Measurements from ENCODE around the gene LCLAT1. TPM values are rescaled to one million over a fixed set of nuclear protein-coding genes. Genes with fewer than 3 reads are reported as not detected.
A peak's percentile ranks its signal among the peaks of the same experiment; 100 is the strongest.

The LCLAT1 gene
- total and polyA plus RNA-seq, 2 donors (not counting 1 experiment from before 2014, with no cell fraction given): 5.1 to 21.9 TPM

- no peak overlapping the region for H2AFZ ChIP-seq (ENCODE audit: insufficient read depth, low read depth, low read length, poor library complexity, severe bottlenecking)
- no peaks in the 10 kb centered on the region for H3K36me3 ChIP-seq (replicated peaks in 1 of 2; ENCODE audit: control extremely low read depth in 1 of 2, control insufficient read depth in 1 of 2, extremely low read depth in 1 of 2, insufficient read depth in 2 of 2, low read length in 1 of 2)
- Mint-ChIP-seq H3K4me1 (peaks cover 48% of the 10 kb centered on the region), H3K4me3 (no peak overlapping the region), H3K27me3 (no peaks in the 10 kb centered on the region), H3K27ac (peak overlapping the region; percentile 4), H3K9me3 (ENCODE audit: insufficient read depth) (no peaks in the 10 kb centered on the region)
- ChIA-PET POLR2A (no interaction called here), CTCF (interaction anchor here (1.5 kb wide), 1 partner anchor 81 kb away, joined by 4 read pairs; no protein-coding TSS in a partner anchor)
- H3K4me3 ChIP-seq (ENCODE audit: control extremely low read depth in 1 of 5, extremely low read depth in 1 of 5, insufficient read depth in 1 of 5, low read depth in 2 of 5, low read length in 4 of 5): no peak overlapping the region
- intact Hi-C loops (cut with micrococcal nuclease): loop anchor here (5.0 kb wide), 1 partner anchor 43 kb away; no protein-coding TSS in a partner anchor
- no peak for TF ChIP-seq EZH2 (IDR thresholded peaks at IDR 0.05; ENCODE audit: borderline replicate concordance, insufficient read depth, low read depth, low read length, poor library complexity, severe bottlenecking)
- TF ChIP-seq, protein P1, sequence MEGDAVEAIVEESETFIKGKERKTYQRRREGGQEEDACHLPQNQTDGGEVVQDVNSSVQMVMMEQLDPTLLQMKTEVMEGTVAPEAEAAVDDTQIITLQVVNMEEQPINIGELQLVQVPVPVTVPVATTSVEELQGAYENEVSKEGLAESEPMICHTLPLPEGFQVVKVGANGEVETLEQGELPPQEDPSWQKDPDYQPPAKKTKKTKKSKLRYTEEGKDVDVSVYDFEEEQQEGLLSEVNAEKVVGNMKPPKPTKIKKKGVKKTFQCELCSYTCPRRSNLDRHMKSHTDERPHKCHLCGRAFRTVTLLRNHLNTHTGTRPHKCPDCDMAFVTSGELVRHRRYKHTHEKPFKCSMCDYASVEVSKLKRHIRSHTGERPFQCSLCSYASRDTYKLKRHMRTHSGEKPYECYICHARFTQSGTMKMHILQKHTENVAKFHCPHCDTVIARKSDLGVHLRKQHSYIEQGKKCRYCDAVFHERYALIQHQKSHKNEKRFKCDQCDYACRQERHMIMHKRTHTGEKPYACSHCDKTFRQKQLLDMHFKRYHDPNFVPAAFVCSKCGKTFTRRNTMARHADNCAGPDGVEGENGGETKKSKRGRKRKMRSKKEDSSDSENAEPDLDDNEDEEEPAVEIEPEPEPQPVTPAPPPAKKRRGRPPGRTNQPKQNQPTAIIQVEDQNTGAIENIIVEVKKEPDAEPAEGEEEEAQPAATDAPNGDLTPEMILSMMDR (IDR thresholded peaks at IDR 0.05): no peak
- peaks cover 0 to 9% (median 3%) of the 10 kb centered on the region in 3 donors for H3K9me3 ChIP-seq (ENCODE audit: control extremely low read depth in 1 of 3, control insufficient read depth in 2 of 3, insufficient read depth in 1 of 3, low read length in 2 of 3)
- H3K4me1 ChIP-seq (ENCODE audit: control insufficient read depth in 2 of 2, insufficient read depth in 2 of 2, low read length in 2 of 2): peaks cover 9 to 16% of the 10 kb centered on the region in 2 donors
- H3K27me3 ChIP-seq (replicated peaks in 1 of 4; ENCODE audit: control extremely low read depth in 1 of 4, control insufficient read depth in 3 of 4, insufficient read depth in 4 of 4, low read length in 3 of 4): no peaks in the 10 kb centered on the region
- no peak for ATAC-seq (ENCODE audit: low read depth)
- H4K20me1 ChIP-seq (ENCODE audit: control insufficient read depth, insufficient read depth, low read length, poor library complexity, severe bottlenecking): no peaks in the 10 kb centered on the region
- H3K79me2 ChIP-seq (ENCODE audit: control insufficient read depth, insufficient read depth, low read length): no peaks in the 10 kb centered on the region
- DNase-seq: no peak
- no peak overlapping the region for H3K27ac ChIP-seq (ENCODE audit: low read length in 2 of 2)
- no peak overlapping the region for H3K4me2 ChIP-seq (replicated peaks; ENCODE audit: low read depth, low read length, poor library complexity, severe bottlenecking)
- no peak overlapping the region for H3K9ac ChIP-seq (ENCODE audit: low read length)
Observed at GRCh38 chr2:30625276-30625675, 178.2 kb downstream of the LCLAT1 start.

- no peaks in the 10 kb centered on the region for H4K20me1 ChIP-seq (ENCODE audit: control insufficient read depth, insufficient read depth, low read length, poor library complexity, severe bottlenecking)
- H3K4me3 Mint-ChIP-seq: no peak overlapping the region
- H3K27ac Mint-ChIP-seq: no peak overlapping the region
- POLR2A ChIA-PET: no interaction called here
- ATAC-seq (ENCODE audit: low read depth) (no peak), DNase-seq (no peak)
- H3K27me3 Mint-ChIP-seq: no peaks in the 10 kb centered on the region
- WGBS (ENCODE audit: insufficient coverage): no CpG with 5 or more reads among the region's 3 CpGs
- no peak overlapping the region for H3K27ac ChIP-seq (ENCODE audit: low read length in 2 of 2)
- intact Hi-C loops (cut with micrococcal nuclease): loop anchor here (5.0 kb wide), 1 partner anchor 43 kb away; no protein-coding TSS in a partner anchor
- no peaks in the 10 kb centered on the region for H3K79me2 ChIP-seq (ENCODE audit: control insufficient read depth, insufficient read depth, low read length)
- no peak overlapping the region for H3K4me3 ChIP-seq (ENCODE audit: control extremely low read depth in 1 of 5, extremely low read depth in 1 of 5, insufficient read depth in 1 of 5, low read depth in 2 of 5, low read length in 4 of 5)
- no peak for TF ChIP-seq EZH2 (IDR thresholded peaks at IDR 0.05; ENCODE audit: borderline replicate concordance, insufficient read depth, low read depth, low read length, poor library complexity, severe bottlenecking)
- no peak overlapping the region for H2AFZ ChIP-seq (ENCODE audit: insufficient read depth, low read depth, low read length, poor library complexity, severe bottlenecking)
- no peaks in the 10 kb centered on the region for H3K27me3 ChIP-seq (replicated peaks in 1 of 4; ENCODE audit: control extremely low read depth in 1 of 4, control insufficient read depth in 3 of 4, insufficient read depth in 4 of 4, low read length in 3 of 4)
- CTCF ChIA-PET: interaction anchor here (1.5 kb wide), 1 partner anchor 80 kb away, joined by 4 read pairs; no protein-coding TSS in a partner anchor
- H3K9me3 ChIP-seq (ENCODE audit: control extremely low read depth in 1 of 3, control insufficient read depth in 2 of 3, insufficient read depth in 1 of 3, low read length in 2 of 3): peaks cover 0 to 9% (median 3%) of the 10 kb centered on the region in 3 donors
- no peaks in the 10 kb centered on the region for H3K9me3 Mint-ChIP-seq (ENCODE audit: insufficient read depth)
- no peak overlapping the region for H3K4me2 ChIP-seq (replicated peaks; ENCODE audit: low read depth, low read length, poor library complexity, severe bottlenecking)
- H3K4me1 Mint-ChIP-seq: peaks cover 47% of the 10 kb centered on the region
- H3K9ac ChIP-seq (ENCODE audit: low read length): no peak overlapping the region
- H3K36me3 ChIP-seq (replicated peaks in 1 of 2; ENCODE audit: control extremely low read depth in 1 of 2, control insufficient read depth in 1 of 2, extremely low read depth in 1 of 2, insufficient read depth in 2 of 2, low read length in 1 of 2): no peaks in the 10 kb centered on the region
- H3K4me1 ChIP-seq (ENCODE audit: control insufficient read depth in 2 of 2, insufficient read depth in 2 of 2, low read length in 2 of 2): peaks cover 8 to 15% of the 10 kb centered on the region in 2 donors
Observed at GRCh38 chr2:30625701-30626100, 178.7 kb downstream of the LCLAT1 start.

Measured in B cell (primary cell).